Placental epithelial cell (primary cell): ENCODE measurements around the gene NQO2. TPM values are rescaled to one million over a fixed set of nuclear protein-coding genes. Genes with fewer than 3 reads are reported as not detected.

ENCODE experiments used
- small RNA-seq: library from RNA; depleted of rRNA; stranded (forward); fragments of <200 nt; gene quantifications from one replicate; pipeline ENCODE3, GENCODE V24; 2012
- total RNA-seq: library from RNA; depleted of rRNA; stranded (reverse); fragments of >200 nt; gene quantifications from 2 replicates; pipeline ENCODE4 v1.2.3, GENCODE V29; 2012

NQO2 gene, protein sequence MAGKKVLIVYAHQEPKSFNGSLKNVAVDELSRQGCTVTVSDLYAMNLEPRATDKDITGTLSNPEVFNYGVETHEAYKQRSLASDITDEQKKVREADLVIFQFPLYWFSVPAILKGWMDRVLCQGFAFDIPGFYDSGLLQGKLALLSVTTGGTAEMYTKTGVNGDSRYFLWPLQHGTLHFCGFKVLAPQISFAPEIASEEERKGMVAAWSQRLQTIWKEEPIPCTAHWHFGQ
- total RNA-seq: 11.0 and 17.0 TPM in 2 replicates

GRCh38 chr6:2999618-3000557, at the start of gene NQO2:
Gene NQO2, plus strand, starts transcription at chr6:2999894. Its CDS starts 6,659 bp downstream, at chr6:3006553.

DNA sequence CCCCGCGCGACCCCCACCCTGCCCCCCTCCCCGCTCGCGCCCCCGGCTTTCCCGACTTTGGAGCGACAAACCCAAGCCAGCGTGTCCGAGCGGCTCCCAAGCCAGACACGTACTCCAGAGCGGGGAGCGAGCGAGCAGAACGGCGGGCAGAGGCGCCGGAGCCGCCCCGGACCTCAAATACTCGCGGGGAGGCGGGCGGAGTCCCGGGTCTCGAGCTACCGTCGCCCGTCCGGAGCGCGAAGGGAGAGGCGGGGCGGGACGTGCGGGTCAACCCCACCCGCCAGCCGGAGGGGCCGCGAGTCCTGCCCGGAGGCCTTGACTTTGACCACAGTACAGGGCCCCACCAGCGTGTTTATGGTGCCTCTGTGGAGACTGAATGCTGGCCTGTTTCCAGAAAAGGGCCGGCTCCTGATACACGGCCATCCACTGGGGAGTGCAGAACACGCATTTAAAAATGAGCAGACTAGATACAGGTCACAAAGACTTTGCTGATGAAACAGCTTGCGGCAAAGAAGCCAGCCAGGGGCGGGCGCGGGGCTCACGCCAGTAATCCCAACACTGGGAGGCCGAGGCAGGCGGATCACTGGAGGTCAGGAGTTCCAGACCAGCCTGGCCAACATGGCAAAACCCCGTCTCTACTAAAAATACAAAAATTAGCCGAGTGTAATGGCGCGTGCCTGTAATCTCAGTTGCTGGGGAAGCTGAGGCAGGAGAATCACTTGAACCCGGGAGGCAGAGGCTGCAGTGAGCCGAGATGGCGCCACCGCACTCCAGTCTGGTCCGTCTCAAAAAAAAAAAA, 28.1 kb upstream of the NQO2 start, which contains the start of gene SERPINB6:
TSS of gene SERPINB6 (minus strand) at position 148 of the 799 bp plus-strand sequence. CDS start 12,235 bp downstream, outside the sequence.

GRCh38 chr6:3068329-3069214, 68.9 kb downstream of the NQO2 start, which contains the start of gene RIPK1:
Gene RIPK1, plus strand, starts transcription at chr6:3068494. Its CDS starts 8,330 bp downstream, at chr6:3076824.

Small RNA genes within 50 kb of the gene (small RNA-seq; reads per million reads assigned to genes)
- 0.09 reads per million for gene AL133351.4

Other genes starting within 250 kb of the NQO2 start
- gene MYLK4, start 249.0 kb upstream of the NQO2 start, total RNA-seq: 1.3 and 1.6 TPM in 2 replicates
- gene WRNIP1, start 234.5 kb upstream of the NQO2 start, total RNA-seq: 28.8 and 33.8 TPM in 2 replicates
- 5.4 and 13.7 TPM in 2 replicates for gene SERPINB1, start 158.0 kb upstream of the NQO2 start, total RNA-seq
- gene SERPINB9, start 96.6 kb upstream of the NQO2 start, total RNA-seq: not detected in 2 replicates
- 37.3 and 42.9 TPM in 2 replicates for gene SERPINB6, start 28.3 kb upstream of the NQO2 start, total RNA-seq
- gene RIPK1, start 68.6 kb downstream of the NQO2 start, total RNA-seq: 16.2 and 23.6 TPM in 2 replicates
- 17.4 and 18.5 TPM in 2 replicates for gene BPHL, start 118.8 kb downstream of the NQO2 start, total RNA-seq
- gene TUBB2A, start 157.7 kb downstream of the NQO2 start, total RNA-seq: 55.4 and 302 TPM in 2 replicates
- gene TUBB2B, start 227.8 kb downstream of the NQO2 start, total RNA-seq: 0.39 and 9.7 TPM in 2 replicates